Measurements from ENCODE around the gene ATP5F1A. TPM values are rescaled to one million over a fixed set of nuclear protein-coding genes. Genes with fewer than 3 reads are reported as not detected.

Gene ATP5F1A
- total RNA-seq, 1 experiment from 2014 or later: 479 TPM

GRCh38 chr18:46113751-46114150, 15.7 kb upstream of the ATP5F1A start:
- POLR2A ChIA-PET (ENCODE audit: low non-redundant PET): no interaction called here
- CTCF ChIA-PET: no interaction called here
- BruUV-seq (replicated peaks): no TSS peak
- TF ChIP-seq EZH2 (IDR thresholded peaks at IDR 0.05; ENCODE audit: borderline replicate concordance, low read depth, low read length, poor library complexity, severe bottlenecking): no peak
- TF ChIP-seq CTCF (conservative IDR thresholded peaks at IDR 0.05; ENCODE audit: low read depth, low read length): no peak
- H3K4me3 ChIP-seq (ENCODE audit: low read depth, low read length, poor library complexity, severe bottlenecking): no peak overlapping the region
- no peaks in the 10 kb centered on the region for H3K4me1 ChIP-seq (ENCODE audit: insufficient read depth, low read length, poor library complexity, severe bottlenecking)
- H3K36me3 ChIP-seq (ENCODE audit: insufficient read depth, low read length, poor library complexity, severe bottlenecking): peaks cover 43% of the 10 kb centered on the region
- DNase-seq (ENCODE audit: low spot score): no peak
- no peak overlapping the region for H3K27ac ChIP-seq (ENCODE audit: low read depth, low read length, poor library complexity, severe bottlenecking)
- H3K9me3 ChIP-seq (ENCODE audit: low read depth, low read length, poor library complexity, severe bottlenecking): no peaks in the 10 kb centered on the region
- intact Hi-C loops (cut with micrococcal nuclease; ENCODE audit: unreplicated experiment): no loop called here
- H3K27me3 ChIP-seq (replicated peaks; ENCODE audit: insufficient read depth, low read depth, low read length, poor library complexity): no peaks in the 10 kb centered on the region

- Histone ChIP-seq H3K27me3 (replicated peaks; ENCODE audit: insufficient read depth, low read depth, low read length, poor library complexity) (no peaks in the 10 kb centered on the region), H3K27ac (ENCODE audit: low read depth, low read length, poor library complexity, severe bottlenecking) (no peak overlapping the region), H3K4me1 (ENCODE audit: insufficient read depth, low read length, poor library complexity, severe bottlenecking) (no peaks in the 10 kb centered on the region), H3K9me3 (ENCODE audit: low read depth, low read length, poor library complexity, severe bottlenecking) (no peaks in the 10 kb centered on the region), H3K36me3 (ENCODE audit: insufficient read depth, low read length, poor library complexity, severe bottlenecking) (peaks cover 52% of the 10 kb centered on the region), H3K4me3 (ENCODE audit: low read depth, low read length, poor library complexity, severe bottlenecking) (no peak overlapping the region)
- DNase-seq (ENCODE audit: low spot score): no peak
- no TSS peak for BruUV-seq (replicated peaks)
- ChIA-PET CTCF (no interaction called here), POLR2A (ENCODE audit: low non-redundant PET) (no interaction called here)
- intact Hi-C loops (cut with micrococcal nuclease; ENCODE audit: unreplicated experiment): no loop called here
- no peak for TF ChIP-seq CTCF (conservative IDR thresholded peaks at IDR 0.05; ENCODE audit: low read depth, low read length)
- no peak for TF ChIP-seq EZH2 (IDR thresholded peaks at IDR 0.05; ENCODE audit: borderline replicate concordance, low read depth, low read length, poor library complexity, severe bottlenecking)
These were observed 12.3 kb upstream of the ATP5F1A start for GRCh38 chr18:46110406-46110805.

- TF ChIP-seq CTCF (conservative IDR thresholded peaks at IDR 0.05; ENCODE audit: low read depth, low read length) (no peak), EZH2 (IDR thresholded peaks at IDR 0.05; ENCODE audit: borderline replicate concordance, low read depth, low read length, poor library complexity, severe bottlenecking) (no peak)
- ChIA-PET POLR2A (ENCODE audit: low non-redundant PET) (no interaction called here), CTCF (no interaction called here)
- Histone ChIP-seq H3K36me3 (ENCODE audit: insufficient read depth, low read length, poor library complexity, severe bottlenecking) (peaks cover 44% of the 10 kb centered on the region), H3K9me3 (ENCODE audit: low read depth, low read length, poor library complexity, severe bottlenecking) (no peaks in the 10 kb centered on the region), H3K27ac (ENCODE audit: low read depth, low read length, poor library complexity, severe bottlenecking) (no peak overlapping the region), H3K27me3 (replicated peaks; ENCODE audit: insufficient read depth, low read depth, low read length, poor library complexity) (no peaks in the 10 kb centered on the region), H3K4me1 (ENCODE audit: insufficient read depth, low read length, poor library complexity, severe bottlenecking) (no peaks in the 10 kb centered on the region), H3K4me3 (ENCODE audit: low read depth, low read length, poor library complexity, severe bottlenecking) (no peak overlapping the region)
- no TSS peak for BruUV-seq (replicated peaks)
- DNase-seq (ENCODE audit: low spot score): no peak
- intact Hi-C loops (cut with micrococcal nuclease; ENCODE audit: unreplicated experiment): no loop called here
These were observed 11.3 kb upstream of the ATP5F1A start for GRCh38 chr18:46109386-46109785.

Measured in A673 (cell line).